ENCODE data around the gene C16orf92.
A peak's percentile ranks its signal among the peaks of the same experiment; 100 is the strongest.
"Not testable (repeated sequence)": the region's sequence is repeated elsewhere in the genome, so short reads cannot be mapped to it uniquely, and the experiment has no call there.

The C16orf92 gene

DNA sequence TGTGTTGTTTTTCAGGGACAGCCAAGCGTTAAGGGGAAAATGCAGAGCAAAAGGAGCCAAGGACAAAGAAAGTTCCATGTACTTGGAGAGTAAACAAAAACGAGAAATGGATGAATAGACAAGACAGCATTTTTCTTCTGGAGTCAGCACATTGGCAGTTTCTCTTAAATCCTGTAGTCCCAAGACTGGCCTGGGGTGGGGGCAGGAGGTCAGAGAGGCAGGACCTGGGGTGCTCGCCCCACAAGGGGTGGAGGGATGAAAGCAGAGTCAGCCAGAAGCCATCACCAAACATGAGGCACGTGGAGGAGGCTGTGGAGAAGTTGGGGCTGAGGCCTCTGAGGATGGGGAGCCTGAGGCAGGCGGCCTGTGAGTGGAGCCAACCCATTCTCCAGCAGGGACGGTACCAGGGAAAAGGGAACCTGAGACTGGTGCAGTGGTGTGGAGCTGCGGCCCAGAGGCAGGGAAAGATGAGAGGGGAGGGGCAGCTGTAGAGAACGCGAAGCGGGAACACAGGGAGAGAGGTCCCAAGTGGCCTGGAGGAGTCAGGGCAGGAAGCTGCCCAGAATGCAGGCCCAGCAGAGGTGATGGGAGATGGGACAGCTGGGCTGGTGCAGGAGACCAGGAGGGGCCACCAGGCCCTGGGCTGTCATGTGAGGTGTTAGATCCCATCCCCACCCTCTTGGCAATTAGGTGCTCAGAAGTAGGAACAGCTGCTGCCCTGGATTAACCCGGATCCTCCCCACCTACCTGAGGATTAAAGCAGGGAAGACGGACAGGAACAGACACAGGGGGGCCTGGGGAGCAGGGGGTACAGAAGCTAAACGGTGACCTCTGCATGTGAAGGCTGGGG is 4.8 kb downstream of the C16orf92 start:
- no peak for DNase-seq

DNA sequence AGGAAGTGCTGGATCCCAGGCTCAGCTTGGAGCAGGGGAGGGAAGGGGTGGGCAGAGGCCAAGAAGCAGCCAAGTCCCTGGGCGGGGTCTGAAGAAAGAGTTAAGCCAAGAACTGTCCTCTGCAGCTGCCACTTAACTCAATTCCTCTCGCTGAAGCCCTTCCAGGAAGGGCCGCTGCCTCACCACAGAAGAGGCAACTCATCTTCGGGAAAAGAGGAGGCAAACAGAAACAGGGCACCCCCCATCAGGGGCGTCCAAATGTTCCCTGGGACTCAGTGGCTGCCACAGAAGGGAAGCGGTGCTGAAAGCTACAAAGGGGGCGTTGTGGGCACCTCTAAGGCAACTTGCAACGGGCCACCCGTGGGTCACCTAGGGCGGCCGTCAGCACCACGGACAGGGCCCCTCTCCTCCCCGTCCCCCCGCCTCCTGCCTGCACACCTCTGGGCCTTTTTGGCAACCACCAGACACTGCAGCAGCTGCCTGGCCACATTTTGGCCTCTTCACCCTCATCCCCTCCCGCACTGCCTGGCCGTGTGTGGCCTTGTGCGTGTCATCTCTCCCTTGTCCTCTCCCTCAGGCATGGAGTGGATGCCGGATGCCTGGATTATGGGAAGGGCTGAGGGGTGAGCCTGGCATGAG is 5.6 kb downstream of the C16orf92 start:
- no peak for DNase-seq

DNA sequence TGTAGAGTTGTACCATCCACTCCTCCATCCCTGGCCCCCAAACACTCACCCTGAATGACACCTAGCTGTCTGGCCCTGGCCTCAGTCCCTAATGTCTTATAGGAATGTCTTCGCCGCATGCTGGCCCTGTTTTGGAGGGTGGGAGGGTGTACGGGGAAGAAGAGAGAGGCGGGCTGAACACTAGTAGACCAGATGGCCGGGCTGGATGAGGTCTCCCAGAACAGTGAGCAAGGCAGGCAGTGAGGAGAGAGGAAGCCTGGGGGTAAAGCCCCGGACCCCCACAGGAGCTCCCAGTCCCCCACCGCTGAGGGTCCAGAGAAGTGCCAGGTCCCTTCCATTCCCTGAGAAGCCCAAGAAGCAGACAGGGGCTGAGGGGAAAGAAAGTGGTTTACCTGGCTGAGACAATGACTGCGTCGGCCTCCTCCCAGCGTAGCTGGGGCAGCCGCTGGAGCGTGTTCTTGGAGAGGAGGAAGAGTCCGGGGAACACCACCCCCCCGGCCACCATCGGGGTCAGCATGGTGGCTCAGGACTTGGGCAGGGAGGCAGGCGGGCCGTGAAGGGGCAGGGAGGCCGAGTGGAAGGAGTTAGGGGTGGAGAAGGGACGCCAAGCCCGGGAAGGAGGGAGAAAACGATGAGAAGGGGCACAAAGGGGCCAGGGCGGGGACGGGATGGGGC is 7.2 kb downstream of the C16orf92 start:
- no peak for DNase-seq

DNA sequence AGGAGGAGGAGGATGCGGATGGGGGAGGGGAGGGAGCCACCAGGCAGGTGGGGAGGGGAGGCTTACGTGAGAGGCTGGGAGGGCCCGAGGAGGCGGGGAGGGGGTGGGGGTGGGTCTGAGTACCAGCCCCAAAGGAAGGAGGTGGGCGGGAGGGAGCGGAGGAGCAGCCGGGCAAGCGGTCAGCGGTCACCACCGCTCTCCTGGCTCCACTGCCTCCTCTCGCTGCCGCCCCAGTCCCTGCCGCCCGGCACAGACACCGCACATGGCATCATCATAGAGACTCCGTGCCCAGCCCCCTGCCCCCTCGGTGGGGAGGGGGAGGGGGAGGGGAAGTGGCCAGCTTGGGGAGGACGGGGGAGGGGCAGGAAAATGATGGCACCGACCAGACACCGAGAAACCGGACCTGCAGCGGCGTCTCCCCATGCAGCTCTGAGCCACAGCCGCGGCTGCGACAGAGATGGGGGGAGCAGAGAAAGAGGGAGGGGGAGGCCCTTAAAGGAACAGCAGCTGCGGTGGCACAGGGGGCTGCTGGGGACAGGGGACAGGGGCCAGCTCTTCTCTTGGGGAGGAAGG is 7.9 kb downstream of the C16orf92 start, which contains the start of gene TLCD3B:
TLCD3B (minus strand) TSS at position 431 of the 573 bp plus-strand sequence. CDS start 744 bp downstream, outside the sequence.
- peak; percentile 77 for DNase-seq

DNA sequence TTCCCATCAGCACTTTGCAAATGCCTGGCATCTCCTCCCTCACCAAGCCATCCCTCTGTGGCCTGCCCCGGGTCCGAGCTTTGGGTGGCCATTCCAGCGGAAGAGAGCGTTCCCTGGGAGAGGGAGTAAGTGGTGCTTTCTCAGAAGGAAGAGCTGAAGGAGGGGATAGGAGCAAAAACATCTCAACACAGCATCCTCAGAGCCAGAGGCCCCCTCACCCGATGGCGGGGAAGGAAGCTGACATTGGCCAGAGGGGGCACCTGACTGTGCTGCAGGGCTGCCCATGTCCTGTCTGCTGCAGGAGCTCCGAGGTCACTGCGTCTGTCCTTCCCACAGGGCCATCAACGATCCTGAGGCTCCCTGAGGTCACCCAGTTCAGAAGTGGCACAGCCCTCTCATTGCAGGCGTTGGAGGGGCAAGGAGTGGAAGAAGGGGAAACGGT is 8.5 kb downstream of the C16orf92 start:
- no peak for DNase-seq

DNA sequence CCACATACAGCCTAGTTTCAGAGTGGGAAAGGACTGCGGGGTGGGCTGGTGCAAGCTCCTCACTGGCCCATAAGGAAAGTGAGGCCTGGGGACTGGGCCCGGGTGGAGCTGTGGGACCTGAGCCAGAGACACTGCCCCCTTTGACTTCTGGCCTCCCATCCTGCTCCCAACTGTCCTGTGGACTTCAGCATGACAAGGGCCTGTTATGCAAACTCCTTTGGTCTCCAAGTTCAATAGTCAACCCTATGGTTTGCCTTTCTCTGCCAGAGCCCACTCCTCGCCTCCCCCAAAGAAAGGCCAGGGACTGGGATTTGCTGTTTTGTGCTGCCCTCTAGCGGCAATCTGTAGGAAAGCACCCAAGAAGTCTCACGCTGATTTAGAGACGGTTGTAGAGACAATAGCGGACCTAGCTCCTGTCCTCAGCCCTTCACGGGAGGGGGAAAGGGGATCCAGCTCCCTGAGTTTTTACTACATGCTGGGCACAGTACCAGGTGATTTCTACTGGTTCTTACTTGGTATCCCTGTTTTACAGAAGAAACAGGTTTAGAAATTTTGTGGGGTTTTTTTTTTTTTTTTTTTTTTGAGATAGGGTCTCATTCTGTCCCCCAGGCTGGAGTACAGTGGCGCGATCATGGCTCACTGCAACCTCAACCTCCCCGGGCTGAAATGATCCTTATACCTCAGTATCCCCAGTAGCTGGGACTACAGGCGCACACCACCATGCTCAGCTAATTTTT is 9.3 kb downstream of the C16orf92 start:
- peak; percentile 50 for DNase-seq

DNA sequence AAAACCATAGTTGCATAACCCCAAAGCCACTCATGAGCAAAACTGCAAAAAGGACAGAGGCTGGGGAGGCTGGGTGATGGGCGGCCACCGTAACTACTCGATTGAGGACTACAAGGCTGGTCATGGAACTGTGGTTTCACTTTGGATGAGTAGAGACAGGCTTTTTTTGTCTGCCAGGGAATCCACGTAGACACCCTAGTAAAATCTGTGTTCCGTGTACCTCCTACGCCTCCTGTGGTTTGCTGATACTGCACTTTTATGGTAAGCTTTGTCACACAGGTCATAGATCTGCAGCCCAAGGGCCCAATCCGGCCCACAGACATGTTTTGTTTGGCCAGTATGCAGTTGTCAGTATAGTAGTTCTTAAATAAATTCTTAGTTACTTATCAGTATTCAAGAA is 10.3 kb downstream of the C16orf92 start:
- no peak for DNase-seq

DNA sequence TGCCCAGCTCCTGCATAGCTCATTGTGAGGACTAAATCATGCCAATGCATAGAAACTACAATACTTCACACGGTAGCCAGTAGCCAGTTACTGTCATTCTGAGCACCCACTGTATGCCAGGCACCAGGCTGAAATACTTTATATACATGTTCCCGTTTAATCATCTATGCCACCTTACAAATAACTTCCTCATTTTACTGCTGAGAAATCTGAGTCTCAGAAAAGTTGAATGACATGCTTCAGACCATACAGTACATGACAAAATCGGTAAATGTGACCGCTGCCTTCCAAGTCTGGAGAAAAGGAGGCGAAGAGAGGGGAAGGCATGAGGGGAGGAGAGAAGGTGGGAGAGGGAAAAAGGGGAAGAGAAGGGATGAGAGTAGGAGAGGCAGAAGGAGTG is 17.2 kb downstream of the C16orf92 start:
- no peak for DNase-seq

DNA sequence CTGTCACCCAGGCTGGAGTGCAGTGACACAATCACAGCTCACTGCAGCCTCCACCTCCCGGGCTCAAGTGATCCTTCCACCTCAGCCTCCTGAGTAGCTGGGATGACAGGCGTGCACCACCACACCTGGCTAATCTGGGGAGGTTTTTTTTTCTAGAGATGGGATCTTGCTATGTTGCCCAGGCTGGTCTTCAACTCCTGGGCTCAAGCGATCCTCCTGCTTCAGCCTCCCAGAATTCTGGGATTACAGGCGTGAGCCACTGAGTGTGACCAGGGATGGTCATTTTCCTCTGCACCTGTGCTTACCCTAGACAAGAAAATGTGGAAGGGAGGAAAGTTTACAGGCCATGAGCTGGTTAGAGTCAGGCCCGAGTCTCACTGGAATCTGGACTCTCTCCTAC is 17.7 kb downstream of the C16orf92 start:
- not testable (repeated sequence) for DNase-seq

DNA sequence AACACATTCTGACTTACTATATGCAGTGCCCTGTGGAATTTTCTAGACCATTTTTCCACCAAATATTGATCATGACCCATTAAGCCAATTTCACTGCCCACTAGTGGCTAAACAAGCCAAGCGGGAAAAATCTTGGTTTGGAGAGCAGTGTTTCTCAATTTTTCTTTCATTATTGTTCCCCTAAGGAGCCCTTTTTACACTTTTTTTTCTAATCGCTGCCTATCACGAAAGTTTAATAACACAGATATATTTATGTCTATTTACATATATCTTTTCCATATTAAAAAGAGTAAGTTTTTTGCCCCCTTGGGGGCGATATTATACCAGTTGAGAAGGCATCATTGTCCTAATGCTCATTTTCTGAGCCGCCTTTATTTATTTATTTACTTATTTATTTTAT is 18.8 kb downstream of the C16orf92 start:
- no peak for DNase-seq

DNA sequence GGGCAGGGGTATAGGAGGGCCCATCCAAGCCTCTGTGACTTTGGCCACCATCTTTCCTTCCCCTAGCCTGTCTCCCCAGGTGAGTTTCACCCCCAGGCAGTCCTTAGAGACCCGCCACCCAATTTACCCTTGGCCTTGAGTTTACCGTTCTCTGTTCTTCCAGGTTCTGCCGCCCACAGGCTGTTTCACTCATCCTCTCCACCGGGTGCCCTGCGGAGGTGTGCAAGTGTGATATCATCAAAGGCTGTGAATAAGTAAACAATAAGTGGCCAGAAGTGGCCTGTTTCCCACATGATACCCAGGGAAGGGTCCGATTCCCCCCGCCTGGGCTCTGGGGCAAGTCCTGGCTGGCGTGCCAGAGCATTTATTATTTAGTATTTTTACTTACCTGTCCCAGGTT is 23.2 kb downstream of the C16orf92 start:
- DNase-seq, result no peak

DNA sequence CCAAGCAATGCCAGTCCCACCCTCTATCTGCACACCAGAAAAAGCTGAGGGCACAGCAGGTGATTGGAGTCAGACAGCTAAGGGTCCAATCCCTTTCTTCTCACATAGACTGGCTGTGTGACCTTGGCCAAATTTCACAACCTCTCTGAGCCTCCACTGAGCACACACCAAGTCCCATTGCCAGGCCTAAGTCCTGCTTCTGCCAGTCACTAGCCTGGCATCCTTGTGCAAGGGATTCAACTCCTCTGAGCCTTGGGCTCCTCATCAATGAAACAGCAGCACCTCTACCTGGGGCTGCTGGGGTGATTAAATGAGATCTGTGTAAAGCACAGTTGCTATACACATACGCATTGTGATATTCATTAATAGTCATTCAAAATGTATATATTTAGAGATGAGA is 23.6 kb downstream of the C16orf92 start:
- no peak for DNase-seq

DNA sequence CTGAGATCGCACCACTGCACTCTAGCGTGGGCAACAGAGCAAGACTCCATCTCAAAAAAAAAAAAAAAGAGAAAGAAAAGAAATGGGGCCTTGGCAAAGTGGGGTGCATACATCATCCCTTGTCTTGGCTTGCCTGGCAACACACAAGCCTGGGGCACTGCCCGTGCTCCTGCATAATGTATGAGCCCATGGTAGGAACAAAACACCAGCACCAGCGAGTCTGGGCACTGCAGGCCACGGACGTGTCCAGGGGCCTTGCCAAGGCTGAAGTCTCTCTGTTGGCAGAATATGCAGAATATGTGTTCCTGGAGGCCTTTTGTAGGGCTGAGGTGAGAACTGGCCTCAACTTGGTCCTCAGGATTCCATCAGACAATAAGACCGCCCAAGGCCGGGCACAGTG is 26.9 kb downstream of the C16orf92 start:
- DNase-seq, result no peak

DNA sequence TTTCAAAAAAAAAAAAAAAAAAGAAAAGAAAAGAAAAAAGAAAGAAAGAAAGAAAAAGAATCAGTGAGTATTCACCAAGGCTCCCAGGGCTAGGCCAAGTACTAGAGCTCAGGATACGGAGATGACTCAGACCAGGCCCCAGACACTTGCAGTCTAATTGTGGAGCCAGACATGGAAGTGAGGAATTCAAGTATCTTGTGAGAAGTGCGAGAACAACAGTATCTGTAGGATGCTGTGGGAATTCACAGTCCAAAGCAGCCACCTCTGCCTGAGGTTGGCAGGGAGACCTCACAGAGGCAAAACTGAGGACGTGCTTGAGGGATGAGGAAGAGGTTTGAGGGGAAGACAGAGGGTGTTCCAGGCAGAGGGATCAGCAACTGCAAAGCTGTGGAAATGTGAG is 28.5 kb downstream of the C16orf92 start:
- DNase-seq, result no peak

DNA sequence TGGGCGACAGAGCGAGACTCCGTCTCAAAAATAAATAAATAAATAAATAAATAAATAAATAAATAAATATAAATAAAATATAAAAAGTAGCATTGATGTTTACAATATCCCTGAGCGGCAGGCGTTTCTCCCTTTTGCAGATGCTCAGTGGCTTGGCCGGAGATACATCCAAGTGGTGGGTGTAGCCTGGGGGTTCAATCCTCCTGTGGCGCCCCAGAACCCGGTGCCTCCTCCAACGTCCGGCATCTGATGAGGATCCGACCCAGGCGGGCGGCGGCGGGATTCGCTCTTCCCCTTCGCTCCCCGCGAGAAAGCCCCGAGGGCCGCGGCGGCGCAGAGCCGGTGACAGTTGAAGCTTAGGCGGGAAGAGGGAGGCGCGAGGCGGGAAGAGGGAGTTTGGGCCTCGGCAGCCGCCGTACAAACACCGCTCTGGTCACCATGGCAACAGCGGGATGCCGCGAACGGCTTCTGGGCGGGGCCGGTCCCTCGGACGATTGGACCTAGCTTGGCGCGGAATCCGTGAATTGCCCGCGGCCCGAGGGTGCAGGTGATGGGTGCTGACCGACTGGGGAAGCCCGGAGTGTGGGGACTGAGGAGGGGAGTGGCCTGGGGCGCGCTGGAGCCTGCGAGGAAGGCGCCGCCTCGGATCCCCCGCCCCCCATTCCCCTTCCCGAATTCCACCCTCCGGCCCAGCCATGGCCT is 29.8 kb downstream of the C16orf92 start:
- DNase-seq, result peak; percentile 97

DNA sequence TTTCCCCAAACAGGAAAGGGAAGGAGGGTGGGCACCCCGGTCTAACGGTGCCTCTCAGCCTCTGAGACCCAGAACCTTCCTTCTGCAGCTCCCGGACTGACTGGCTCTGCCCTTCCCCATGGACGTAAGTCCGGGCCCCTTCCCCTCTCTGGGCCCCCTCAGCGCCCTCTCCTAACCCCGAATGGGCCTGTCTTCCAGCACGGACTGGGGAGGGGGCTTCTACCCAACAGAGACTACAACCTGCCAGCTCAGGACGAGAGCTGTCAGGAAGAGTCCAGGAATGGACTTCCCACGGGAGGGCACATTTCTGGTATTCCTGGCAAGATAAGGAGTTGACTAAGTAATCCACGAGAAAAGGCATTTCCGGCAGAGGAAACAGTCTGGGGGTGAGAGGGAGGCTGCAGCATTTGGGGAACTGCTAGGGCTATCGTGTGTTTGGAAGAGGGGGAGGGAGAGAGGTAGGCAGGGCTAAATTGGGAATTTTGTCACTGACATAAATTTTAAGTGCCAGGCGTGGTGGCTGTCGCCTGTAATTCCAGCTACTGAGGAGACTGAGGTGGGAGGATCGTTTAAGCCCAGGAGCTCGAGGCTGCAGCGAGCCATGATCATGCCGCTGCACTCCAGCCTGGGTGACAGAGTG is 30.5 kb downstream of the C16orf92 start:
- no peak for DNase-seq

DNA sequence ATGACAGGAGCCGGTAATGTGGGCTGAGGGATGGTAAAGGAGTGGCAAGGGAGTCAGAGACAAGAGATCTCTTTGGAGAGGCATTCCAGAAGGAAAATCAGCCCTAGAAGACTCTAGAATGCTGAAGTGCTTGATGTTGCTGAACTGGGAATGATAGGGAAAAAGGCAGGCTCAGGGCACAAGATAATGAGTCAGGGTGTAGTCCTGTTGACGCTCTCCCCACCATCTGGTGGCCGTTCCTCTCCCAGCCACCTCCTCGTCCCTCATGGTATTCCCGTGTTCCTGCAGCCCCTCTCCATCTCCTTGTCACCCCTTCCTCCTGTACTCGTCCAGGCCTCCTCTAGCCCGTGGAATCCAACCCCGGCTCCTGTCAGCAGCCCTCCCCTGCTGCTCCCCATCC is 31.5 kb downstream of the C16orf92 start:
- DNase-seq, result no peak

DNA sequence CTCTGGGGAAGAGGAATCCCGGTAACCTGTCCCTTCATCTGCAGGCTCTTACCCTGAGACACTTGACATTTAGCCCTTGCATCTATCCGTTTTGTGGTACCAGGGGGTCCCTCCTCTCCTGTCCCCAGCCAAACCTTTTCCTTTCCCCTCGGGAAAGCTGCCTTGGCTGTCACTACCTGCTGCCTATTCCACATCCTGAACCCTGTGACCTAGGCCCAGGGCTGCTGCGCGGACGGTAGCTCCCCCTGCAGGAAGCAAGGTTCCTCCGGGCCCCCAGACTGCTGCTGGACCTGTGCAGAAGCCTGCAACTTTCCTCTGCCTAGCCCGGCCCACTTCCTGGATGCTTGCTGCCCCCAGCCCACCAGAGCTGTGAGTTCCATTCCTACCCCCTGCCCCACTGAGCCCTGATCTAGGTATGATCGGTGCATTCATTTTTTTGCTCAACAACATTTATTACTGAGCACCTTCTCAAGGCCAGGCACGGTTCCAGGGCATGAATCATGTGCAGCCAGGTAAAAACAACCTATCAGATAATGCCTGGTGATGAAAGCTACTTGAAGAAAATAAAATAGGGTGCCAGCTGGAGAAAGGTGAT is 32.1 kb downstream of the C16orf92 start:
- no peak for DNase-seq

DNA sequence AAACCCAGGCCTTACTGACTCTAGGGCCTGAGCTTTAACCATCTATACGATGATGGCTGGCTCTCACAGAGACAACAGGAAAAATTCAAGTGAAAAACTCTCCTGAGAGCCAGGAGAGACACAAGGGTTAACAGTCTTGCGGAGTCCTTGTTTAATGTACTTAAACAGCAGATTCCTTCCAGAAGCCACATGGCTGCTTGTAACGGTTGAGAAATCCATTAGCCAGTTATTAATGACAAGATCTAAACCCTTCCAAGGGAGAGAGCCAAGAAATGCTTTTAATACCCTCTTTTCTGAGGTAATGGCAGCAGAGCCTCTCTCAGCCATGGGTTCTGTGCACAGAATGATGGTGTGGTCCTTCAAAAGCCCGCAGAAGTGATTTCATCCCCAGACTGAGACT is 37.3 kb downstream of the C16orf92 start:
- DNase-seq, result no peak

DNA sequence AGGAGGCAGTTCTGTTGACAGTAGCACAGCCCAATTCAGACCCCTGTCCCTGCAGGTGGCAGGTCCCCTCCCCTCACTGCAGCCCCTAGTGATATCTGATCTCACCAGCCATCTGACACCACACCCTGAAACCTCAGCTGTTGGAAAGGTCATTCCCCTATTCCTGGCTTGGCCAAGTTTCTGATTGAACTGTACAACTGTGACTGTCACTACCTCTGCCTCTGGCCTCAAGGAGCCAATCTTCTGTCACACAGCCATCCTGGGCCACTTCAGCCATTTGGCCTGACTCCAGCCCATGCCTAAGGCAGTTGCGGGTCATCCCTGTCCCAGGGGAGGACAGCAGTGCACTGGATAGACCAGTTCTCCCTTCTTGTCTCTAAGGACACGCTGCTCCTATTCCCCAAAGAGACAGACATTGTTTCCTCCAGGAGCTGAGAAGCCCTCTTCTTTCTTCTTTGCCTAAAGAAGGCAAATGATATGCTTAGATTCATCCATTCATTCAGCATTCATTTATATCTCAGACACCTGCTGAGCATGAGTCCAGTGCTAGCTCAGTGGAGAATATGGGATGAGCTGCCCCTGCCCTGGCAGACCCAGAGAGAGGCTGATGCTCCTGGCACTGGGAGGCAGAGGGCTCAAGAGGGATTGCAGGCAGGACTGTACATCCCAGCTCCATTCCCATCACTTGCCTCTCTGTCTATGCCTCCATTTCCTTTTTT is 38.0 kb downstream of the C16orf92 start:
- DNase-seq, result no peak
